ENCODE data around the gene FOXP1. TPM values are rescaled to one million over a fixed set of nuclear protein-coding genes. Genes with fewer than 3 reads are reported as not detected.

The FOXP1 gene
- total and polyA plus RNA-seq, 2 of the 8 experiments (the other 6 are each of a cell fraction or from before 2014, with no cell fraction given) = 13.9 to 25.4 TPM

GRCh38 chr3:71104976-71105375, 478.6 kb downstream of the FOXP1 start:
- Histone ChIP-seq H3K79me2 (ENCODE audit: control insufficient read depth in 1 of 2, insufficient read depth in 2 of 2, low read length in 2 of 2) (no peaks in the 10 kb centered on the region), H3K27ac (ENCODE audit: low read depth, low read length) (no peak overlapping the region), H3K4ac (replicated peaks; ENCODE audit: insufficient read length, low read depth, low read length) (no peak overlapping the region), H3K14ac (ENCODE audit: insufficient read length) (no peak overlapping the region), H3K56ac (replicated peaks; ENCODE audit: insufficient read length, low read depth, low read length) (no peak overlapping the region), H4K5ac (ENCODE audit: insufficient read length, low read depth, low read length) (no peak overlapping the region), H2BK15ac (ENCODE audit: low read length) (no peak overlapping the region), H2BK20ac (ENCODE audit: low read length) (no peak overlapping the region), H3K18ac (ENCODE audit: extremely low read depth, low read length) (no peak overlapping the region), H2BK5ac (ENCODE audit: low read depth, low read length) (no peak overlapping the region), H4K20me1 (replicated peaks in 1 of 2; ENCODE audit: control insufficient read depth in 1 of 2, insufficient read depth in 2 of 2, low read length in 2 of 2) (no peaks in the 10 kb centered on the region), H3K9me3 (ENCODE audit: insufficient read depth in 2 of 2, low read depth in 1 of 2, low read length in 1 of 2) (no peaks in the 10 kb centered on the region), H3K4me2 (ENCODE audit: insufficient read depth in 1 of 2, low read depth in 2 of 2, low read length in 2 of 2) (no peak overlapping the region), H3K23ac (ENCODE audit: insufficient read length) (no peak overlapping the region), H2AK5ac (ENCODE audit: low read depth, low read length) (no peak overlapping the region), H4K91ac (replicated peaks; ENCODE audit: insufficient read length, low read length) (no peak overlapping the region), H4K8ac (ENCODE audit: extremely low read depth, insufficient read depth, low read length) (no peak overlapping the region), H2BK12ac (ENCODE audit: low read depth, low read length) (no peak overlapping the region), H3K9ac (replicated peaks in 1 of 4; ENCODE audit: extremely low read depth in 1 of 4, low read depth in 3 of 4, low read length in 3 of 4) (no peak overlapping the region), H3K79me1 (ENCODE audit: low read depth, low read length) (no peaks in the 10 kb centered on the region), H2BK120ac (replicated peaks; ENCODE audit: low read depth, low read length) (no peak overlapping the region), H3K4me1 (replicated peaks in 1 of 4; ENCODE audit: control insufficient read depth in 3 of 4, insufficient read depth in 4 of 4, low read length in 3 of 4) (no peaks in the 10 kb centered on the region), H3K23me2 (ENCODE audit: low read depth, low read length) (no peaks in the 10 kb centered on the region), H2AFZ (ENCODE audit: low read length) (no peak overlapping the region), H3K36me3 (ENCODE audit: control insufficient read depth in 2 of 4, insufficient read depth in 4 of 4, low read length in 3 of 4) (no peaks in the 10 kb centered on the region), H3K27me3 (replicated peaks in 1 of 4; ENCODE audit: control insufficient read depth in 3 of 4, extremely low read depth in 1 of 4, insufficient read depth in 3 of 4, low read length in 3 of 4) (no peaks in the 10 kb centered on the region), H3K4me3 (ENCODE audit: extremely low read depth in 1 of 4, insufficient read depth in 2 of 4, low read depth in 3 of 4, low read length in 4 of 4) (no peak overlapping the region)
- TF ChIP-seq CEBPB (IDR thresholded peaks at IDR 0.05; ENCODE audit: low read depth, low read length) (no peak), TBP (IDR thresholded peaks at IDR 0.05; ENCODE audit: low read depth, low read length) (no peak), NANOG (IDR thresholded peaks at IDR 0.05; ENCODE audit: insufficient read depth, low read depth, low read length, poor library complexity, severe bottlenecking) (no peak), SIN3A (conservative IDR thresholded peaks at IDR 0.05 in 1 of 2, IDR thresholded peaks at IDR 0.05 in 1 of 2; ENCODE audit: low read depth in 1 of 2, low read length in 2 of 2) (no peak)
- ChIA-PET POLR2A (ENCODE audit: partially characterized antibody) (no interaction called here), CTCF (ENCODE audit: partially characterized antibody) (no interaction called here)
- DNase-seq (ENCODE audit: low read depth in 1 of 2, low spot score in 2 of 2) (no peak), FAIRE-seq (no peak)
- 94% methylated on average over 6 of the region's 6 CpGs; no CpG with 5 or more reads in 1 of the 2 experiments for WGBS, 2 experiments (ENCODE audit: extremely low coverage in 1 of 2, insufficient coverage in 1 of 2, insufficient read length in 1 of 2, insufficient replicate concordance in 2 of 2, low coverage in 1 of 2, low lambda C conversion rate in 2 of 2, missing lambda C conversion rate in 1 of 2)

Measured in H1 (cell line).